HepG2 (cell line): ENCODE results near the gene PCBD1. TPM values are rescaled to one million over a fixed set of nuclear protein-coding genes. Genes with fewer than 3 reads are reported as not detected.
A peak's percentile ranks its signal among the peaks of the same experiment; 100 is the strongest.

Experiments
- CREM ChIP-seq, 2 experiments: sonication (generic) in 1 of 2; formaldehyde crosslinking in 1 of 2; IDR thresholded peaks; 2 replicates each; pipeline versions ENCODE4 v1.4.0 to v1.6.1; 2016 to 2020; ENCODE audit warnings: antibody characterized with exemption in 1 of 2, mild to moderate bottlenecking in 1 of 2, missing genetic modification reagents in 1 of 2
- KAT7 ChIP-seq: IDR thresholded peaks from 2 replicates; pipeline ENCODE4 v1.6.1; 2018; ENCODE audit warnings: borderline replicate concordance, missing compliant biosample characterization
- KLF11 ChIP-seq: IDR thresholded peaks from 2 replicates; pipeline ENCODE4 v1.6.1; 2016; ENCODE audit warnings: missing compliant biosample characterization
- KMT2A ChIP-seq: sonication (generic); formaldehyde crosslinking; IDR thresholded peaks from 2 replicates; pipeline ENCODE4 v1.4.0; 2020; ENCODE audit warnings: missing genetic modification reagents
- SOX6 ChIP-seq, 2 experiments: fragments of 450-650 bp in 1 of 2; sonication (generic) in 1 of 2; formaldehyde crosslinking in 1 of 2; IDR thresholded peaks; 2 replicates each; pipeline versions ENCODE4 v1.4.0 to v1.6.1; 2017 to 2020; ENCODE audit warnings: antibody characterized with exemption in 1 of 2, mild to moderate bottlenecking in 1 of 2, missing genetic modification reagents in 1 of 2
- SPEN ChIP-seq: sonication (generic); formaldehyde crosslinking; IDR thresholded peaks from 2 replicates; pipeline ENCODE4 v1.5.1; 2020; ENCODE audit warnings: low read depth, mild to moderate bottlenecking, missing genetic modification reagents
- TEAD3 ChIP-seq: optimal IDR thresholded peaks from 2 replicates; pipeline ENCODE3; 2016; ENCODE audit warnings: borderline replicate concordance
- ZNF10 ChIP-seq: sonication (generic); formaldehyde crosslinking; IDR thresholded peaks from 2 replicates; pipeline ENCODE4 v1.4.0; 2020; ENCODE audit warnings: mild to moderate bottlenecking, low read depth, missing genetic modification reagents, borderline replicate concordance
- ZNF142 ChIP-seq: sonication (generic); formaldehyde crosslinking; IDR thresholded peaks from 2 replicates; pipeline ENCODE4 v1.4.0; 2020; ENCODE audit warnings: missing genetic modification reagents
- ZNF276 ChIP-seq: sonication (generic); formaldehyde crosslinking; IDR thresholded peaks from 2 replicates; pipeline ENCODE4 v1.4.0; 2020; ENCODE audit warnings: mild to moderate bottlenecking, low read depth, missing genetic modification reagents
- ZNF496 ChIP-seq: sonication (generic); formaldehyde crosslinking; IDR thresholded peaks from 2 replicates; pipeline ENCODE4 v1.8.1; 2023; ENCODE audit warnings: mild to moderate bottlenecking, moderate library complexity, missing genetic modification reagents; ENCODE audit not compliant: insufficient replicate concordance
- ZNF768 ChIP-seq: sonication (generic); formaldehyde crosslinking; IDR thresholded peaks from 2 replicates; pipeline ENCODE4 v1.4.0; 2020; ENCODE audit warnings: missing genetic modification reagents
- ZNF891 ChIP-seq: sonication (generic); formaldehyde crosslinking; IDR thresholded peaks from 2 replicates; pipeline ENCODE4 v1.5.0; 2020; ENCODE audit warnings: mild to moderate bottlenecking, missing genetic modification reagents
- ZSCAN9 ChIP-seq: IDR thresholded peaks from 2 replicates; pipeline ENCODE4 v1.6.1; 2016; ENCODE audit warnings: borderline replicate concordance
- polyA plus RNA-seq, 8 experiments: library from polyadenylated mRNA; depleted of rRNA in 3 of 8; stranded (reverse) in 7 of 8; unstranded in 1 of 8; fragments of >200 nt; fragmentation: Illumina TruSeq in 4 of 8; extraction: Trizol in 4 of 8; gene quantifications; 2 replicates each; pipeline versions ENCODE4 v1.2.1 to v1.2.3, GENCODE V29; 2011 to 2016; ENCODE audit warnings: low read depth in 4 of 8, missing spikeins in 1 of 8, mixed read lengths in 1 of 8; ENCODE audit not compliant: insufficient read depth in 1 of 8
- total RNA-seq, 5 experiments: library from RNA; depleted of rRNA; stranded (reverse); fragments of >200 nt; fragmentation: Illumina TruSeq; extraction: Trizol; gene quantifications; 2 replicates each; pipeline ENCODE4 v1.2.3, GENCODE V29; 2016; ENCODE audit warnings: low read depth in 1 of 5
- TF ChIP-seq, protein P1 (sequence below): IDR thresholded peaks from 2 replicates; pipeline ENCODE4 v1.6.1; 2016
- TF ChIP-seq, protein P2 (sequence below): IDR thresholded peaks from 2 replicates; pipeline ENCODE4 v1.6.1; 2016; ENCODE audit warnings: missing genetic modification reagents, missing compliant biosample characterization
- TF ChIP-seq, protein P3 (sequence below): sonication (generic); formaldehyde crosslinking; IDR thresholded peaks from 2 replicates; pipeline ENCODE4 v1.4.0; 2020; ENCODE audit warnings: missing genetic modification reagents

The PCBD1 gene
- total and polyA plus RNA-seq, 2 of the 13 experiments (the other 11 are each of a cell fraction or from before 2014, with no cell fraction given), result 95.3 to 168 TPM

- no peak for TF ChIP-seq ZNF276 (CRISPR knock-in tag)
- TF ChIP-seq, protein P1, sequence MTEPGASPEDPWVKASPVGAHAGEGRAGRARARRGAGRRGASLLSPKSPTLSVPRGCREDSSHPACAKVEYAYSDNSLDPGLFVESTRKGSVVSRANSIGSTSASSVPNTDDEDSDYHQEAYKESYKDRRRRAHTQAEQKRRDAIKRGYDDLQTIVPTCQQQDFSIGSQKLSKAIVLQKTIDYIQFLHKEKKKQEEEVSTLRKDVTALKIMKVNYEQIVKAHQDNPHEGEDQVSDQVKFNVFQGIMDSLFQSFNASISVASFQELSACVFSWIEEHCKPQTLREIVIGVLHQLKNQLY (CRISPR knock-in tag), result 0 out of 2 replicates have a peak, but pooled peaks have one; percentile 31
- TF ChIP-seq SPEN, result 0 out of 2 replicates have a peak, but pooled peaks have one; percentile 45
- TF ChIP-seq ZNF496, result no peak
- TF ChIP-seq, protein P2, sequence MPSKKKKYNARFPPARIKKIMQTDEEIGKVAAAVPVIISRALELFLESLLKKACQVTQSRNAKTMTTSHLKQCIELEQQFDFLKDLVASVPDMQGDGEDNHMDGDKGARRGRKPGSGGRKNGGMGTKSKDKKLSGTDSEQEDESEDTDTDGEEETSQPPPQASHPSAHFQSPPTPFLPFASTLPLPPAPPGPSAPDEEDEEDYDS (CRISPR knock-in tag), result peak; percentile 38; the same call in 1 of the 2 replicates
- TF ChIP-seq KMT2A (CRISPR knock-in tag), result 0 out of 2 replicates have a peak, but pooled peaks have one; percentile 54
- TF ChIP-seq ZNF142, result peak; percentile 39; the same call in 1 of the 2 replicates
- TF ChIP-seq TEAD3 (CRISPR knock-in tag), result peak; percentile 39
- TF ChIP-seq, protein P3, sequence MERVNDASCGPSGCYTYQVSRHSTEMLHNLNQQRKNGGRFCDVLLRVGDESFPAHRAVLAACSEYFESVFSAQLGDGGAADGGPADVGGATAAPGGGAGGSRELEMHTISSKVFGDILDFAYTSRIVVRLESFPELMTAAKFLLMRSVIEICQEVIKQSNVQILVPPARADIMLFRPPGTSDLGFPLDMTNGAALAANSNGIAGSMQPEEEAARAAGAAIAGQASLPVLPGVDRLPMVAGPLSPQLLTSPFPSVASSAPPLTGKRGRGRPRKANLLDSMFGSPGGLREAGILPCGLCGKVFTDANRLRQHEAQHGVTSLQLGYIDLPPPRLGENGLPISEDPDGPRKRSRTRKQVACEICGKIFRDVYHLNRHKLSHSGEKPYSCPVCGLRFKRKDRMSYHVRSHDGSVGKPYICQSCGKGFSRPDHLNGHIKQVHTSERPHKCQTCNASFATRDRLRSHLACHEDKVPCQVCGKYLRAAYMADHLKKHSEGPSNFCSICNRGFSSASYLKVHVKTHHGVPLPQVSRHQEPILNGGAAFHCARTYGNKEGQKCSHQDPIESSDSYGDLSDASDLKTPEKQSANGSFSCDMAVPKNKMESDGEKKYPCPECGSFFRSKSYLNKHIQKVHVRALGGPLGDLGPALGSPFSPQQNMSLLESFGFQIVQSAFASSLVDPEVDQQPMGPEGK (CRISPR knock-in tag), result peak; percentile 60
- no peak for TF ChIP-seq ZNF891
- TF ChIP-seq ZSCAN9 (CRISPR knock-in tag), result peak; percentile 33; the same call in 1 of the 2 replicates
- no peak for TF ChIP-seq ZNF10 (CRISPR knock-in tag)
- no peak for TF ChIP-seq CREM (IDR thresholded peaks at IDR 0.05)
- no peak for TF ChIP-seq CREM (CRISPR knock-in tag; IDR thresholded peaks at IDR 0.05)
- TF ChIP-seq KAT7 (CRISPR knock-in tag), result no peak
- TF ChIP-seq KLF11 (CRISPR knock-in tag), result peak; percentile 41; the same call in 1 of the 2 replicates
- TF ChIP-seq SOX6 (IDR thresholded peaks at IDR 0.05), result no peak
- peak; percentile 13; the same call in 1 of the 2 replicates for TF ChIP-seq SOX6 (CRISPR knock-in tag; IDR thresholded peaks at IDR 0.05)
- peak; percentile 60; the same call in 1 of the 2 replicates for TF ChIP-seq ZNF768
Measured at GRCh38 chr10:70890917-70891431, 2.6 kb upstream of the PCBD1 start (continued).
